Activated CD4-positive, alpha-beta memory T cell treated with anti-CD3 and anti-CD28 coated beads for 36 hours (primary cell): ENCODE data around the gene GJB3. TPM values are rescaled to one million over a fixed set of nuclear protein-coding genes. Genes with fewer than 3 reads are reported as not detected.

Source experiments
- total RNA-seq, 2 experiments: library from RNA; stranded (reverse); gene quantifications; one replicate each; pipeline ENCODE4 v1.2.3, GENCODE V29; 2021

The GJB3 gene
- total RNA-seq, 2 experiments from 2014 or later = not detected

Other genes with a start within 250 kb of the GJB3 start
- not detected for gene GJB5, start 26.2 kb upstream of the GJB3 start, total RNA-seq
- not detected for gene GJB4, start 21.5 kb upstream of the GJB3 start, total RNA-seq
- gene GJA4, start 11.8 kb downstream of the GJB3 start, total RNA-seq = not detected
- 10 to 100 TPM; 46.5 to 46.7 TPM for gene SMIM12, start 78.5 kb downstream of the GJB3 start, total RNA-seq
- under 1 TPM; 0.82 to 0.88 TPM for gene DLGAP3, start 148.4 kb downstream of the GJB3 start, total RNA-seq
- gene TMEM35B, start 204.1 kb downstream of the GJB3 start, total RNA-seq = 10 to 100 TPM; 26.5 to 28.8 TPM